ENCODE data around the gene FDCSP.
A peak's percentile ranks its signal among the peaks of the same experiment; 100 is the strongest.

The FDCSP gene

GRCh38 chr4:70183168-70183939, 42.6 kb upstream of the FDCSP start:
- TF ChIP-seq, protein P1, sequence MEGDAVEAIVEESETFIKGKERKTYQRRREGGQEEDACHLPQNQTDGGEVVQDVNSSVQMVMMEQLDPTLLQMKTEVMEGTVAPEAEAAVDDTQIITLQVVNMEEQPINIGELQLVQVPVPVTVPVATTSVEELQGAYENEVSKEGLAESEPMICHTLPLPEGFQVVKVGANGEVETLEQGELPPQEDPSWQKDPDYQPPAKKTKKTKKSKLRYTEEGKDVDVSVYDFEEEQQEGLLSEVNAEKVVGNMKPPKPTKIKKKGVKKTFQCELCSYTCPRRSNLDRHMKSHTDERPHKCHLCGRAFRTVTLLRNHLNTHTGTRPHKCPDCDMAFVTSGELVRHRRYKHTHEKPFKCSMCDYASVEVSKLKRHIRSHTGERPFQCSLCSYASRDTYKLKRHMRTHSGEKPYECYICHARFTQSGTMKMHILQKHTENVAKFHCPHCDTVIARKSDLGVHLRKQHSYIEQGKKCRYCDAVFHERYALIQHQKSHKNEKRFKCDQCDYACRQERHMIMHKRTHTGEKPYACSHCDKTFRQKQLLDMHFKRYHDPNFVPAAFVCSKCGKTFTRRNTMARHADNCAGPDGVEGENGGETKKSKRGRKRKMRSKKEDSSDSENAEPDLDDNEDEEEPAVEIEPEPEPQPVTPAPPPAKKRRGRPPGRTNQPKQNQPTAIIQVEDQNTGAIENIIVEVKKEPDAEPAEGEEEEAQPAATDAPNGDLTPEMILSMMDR (conservative IDR thresholded peaks at IDR 0.05; ENCODE audit: low read depth, low read length), result peak; percentile 88
- DNase-seq (ENCODE audit: low read depth), result peak; percentile 48
- no peak overlapping the region for H3K4me3 ChIP-seq (ENCODE audit: low read length)

DNA sequence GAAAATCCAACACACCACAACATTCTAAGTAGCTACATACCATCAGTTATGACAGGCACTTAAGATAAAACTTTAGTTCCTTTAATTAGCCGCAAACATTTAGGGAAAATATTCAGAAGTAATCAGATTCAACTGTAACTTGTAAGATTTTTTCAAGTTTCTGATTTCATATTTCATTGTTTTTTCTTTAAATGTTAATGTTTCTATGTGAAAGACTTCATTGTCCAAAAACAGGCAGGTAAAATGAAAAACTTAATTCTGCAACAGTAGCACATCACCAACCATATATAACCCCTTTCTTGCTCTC, 42.0 kb upstream of the FDCSP start:
- no peak overlapping the region for H3K4me3 ChIP-seq (ENCODE audit: low read length)
- DNase-seq (ENCODE audit: low read depth), result no peak
- TF ChIP-seq, protein P1 (conservative IDR thresholded peaks at IDR 0.05; ENCODE audit: low read depth, low read length), result no peak

- H3K4me3 ChIP-seq (ENCODE audit: low read length), result no peak overlapping the region
- TF ChIP-seq, protein P1 (conservative IDR thresholded peaks at IDR 0.05; ENCODE audit: low read depth, low read length), result no peak
Observed at GRCh38 chr4:70187216-70187615, 38.7 kb upstream of the FDCSP start.

GRCh38 chr4:70190579-70190978, 35.3 kb upstream of the FDCSP start:
- TF ChIP-seq, protein P1 (conservative IDR thresholded peaks at IDR 0.05; ENCODE audit: low read depth, low read length), result no peak
- DNase-seq (ENCODE audit: low read depth), result no peak
- H3K4me3 ChIP-seq (ENCODE audit: low read length), result no peak overlapping the region

More at GRCh38 chr4:70187216-70187615, 38.7 kb upstream of the FDCSP start:
- no peak for DNase-seq (ENCODE audit: low read depth)

DNA sequence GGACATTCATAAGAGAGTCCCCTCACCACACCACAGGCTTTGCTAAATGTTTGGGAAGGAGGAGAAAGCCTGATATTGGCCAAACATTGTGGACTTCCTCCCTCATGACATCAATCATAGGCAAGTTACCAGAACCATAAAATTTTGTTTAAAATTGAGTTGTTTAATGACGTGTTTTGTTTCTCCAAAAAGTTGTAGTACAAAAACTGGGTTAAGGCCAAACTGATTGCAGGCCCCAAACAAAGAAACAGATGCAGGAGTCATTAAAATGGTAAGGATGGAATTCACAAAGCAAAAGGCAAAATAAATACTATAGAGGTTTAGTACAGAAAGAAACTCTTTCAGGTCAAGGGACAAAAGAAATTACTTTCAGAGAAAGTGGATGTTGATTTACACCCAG, 34.3 kb upstream of the FDCSP start:
- TF ChIP-seq, protein P1 (conservative IDR thresholded peaks at IDR 0.05; ENCODE audit: low read depth, low read length), result no peak
- no peak overlapping the region for H3K4me3 ChIP-seq (ENCODE audit: low read length)
- no peak for DNase-seq (ENCODE audit: low read depth)

DNA sequence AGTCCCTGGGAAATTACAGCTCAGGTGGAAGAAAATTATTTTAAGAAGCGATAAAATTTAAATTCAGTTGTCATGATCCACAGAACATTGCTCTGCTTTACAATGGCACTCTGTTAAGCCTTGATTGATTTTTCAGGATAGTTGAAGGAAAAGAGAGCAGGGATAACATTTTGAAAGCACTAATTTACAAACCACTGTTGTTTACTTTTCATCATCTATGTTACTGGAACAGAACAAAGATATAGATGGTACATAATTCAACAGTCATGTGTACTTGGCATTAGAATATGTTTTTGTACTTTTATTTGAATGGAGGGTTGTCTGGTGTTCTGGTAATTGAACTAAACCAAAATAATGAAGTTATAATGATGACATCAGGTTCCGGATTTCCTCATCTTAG, 33.0 kb upstream of the FDCSP start:
- DNase-seq (ENCODE audit: low read depth), result no peak
- no peak overlapping the region for H3K4me3 ChIP-seq (ENCODE audit: low read length)
- TF ChIP-seq, protein P1 (conservative IDR thresholded peaks at IDR 0.05; ENCODE audit: low read depth, low read length), result no peak

DNA sequence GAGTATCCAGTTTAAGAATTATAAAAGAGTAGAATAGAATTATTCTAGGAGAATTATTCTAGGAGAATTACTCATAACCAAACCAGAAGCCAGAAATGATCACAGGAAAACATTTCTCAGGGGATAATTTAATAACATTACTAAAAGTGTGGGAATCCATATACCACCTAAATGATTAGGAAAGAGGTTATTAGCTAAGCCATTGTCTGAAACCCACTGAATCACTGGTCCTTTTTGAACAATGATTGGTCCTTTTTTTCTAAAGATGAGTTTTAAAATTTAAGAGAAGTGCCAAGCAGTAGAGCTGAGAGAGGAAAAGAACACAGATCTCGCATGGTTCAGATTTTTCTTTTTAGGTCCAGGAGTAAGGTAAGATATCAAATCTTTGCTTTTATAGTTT, 30.5 kb upstream of the FDCSP start, which contains the start of gene ODAM:
TSS of gene ODAM (plus strand) at position 301 of the 400 bp plus-strand sequence. CDS start 819 bp downstream, outside the sequence.
- TF ChIP-seq, protein P1 (conservative IDR thresholded peaks at IDR 0.05; ENCODE audit: low read depth, low read length), result no peak
- no peak within 1 kb of the TSS for H3K4me3 ChIP-seq (ENCODE audit: low read length)
- no peak for DNase-seq (ENCODE audit: low read depth)

All from retinal pigment epithelial cell (primary cell).